ENCODE measurements around the gene ASAP2. TPM values are rescaled to one million over a fixed set of nuclear protein-coding genes. Genes with fewer than 3 reads are reported as not detected.

The ASAP2 gene
- total and polyA plus RNA-seq, 8 donors: 21.1 to 41.8 (median 35.1) TPM

- H3K36me3 ChIP-seq: no peaks in the 10 kb centered on the region
- H3K27ac ChIP-seq: peak overlapping the region in 1 of 2 donors; percentile 3
- peaks cover 0 to 15% of the 10 kb centered on the region in 2 donors for H3K4me1 ChIP-seq
- TF ChIP-seq CTCF (IDR thresholded peaks at IDR 0.05): no peak
- DNase-seq (no peak), ATAC-seq (no peak)
- no peaks in the 10 kb centered on the region for H3K9me3 ChIP-seq
- H3K27me3 ChIP-seq: no peaks in the 10 kb centered on the region
- no peak overlapping the region for H3K4me3 ChIP-seq
- intact Hi-C loops (cut with DNase I): no loop called here
Measured at GRCh38 chr2:9273486-9274130, 67.0 kb downstream of the ASAP2 start.

GRCh38 chr2:9274701-9275343 lies 68.2 kb downstream of the ASAP2 start:
- H3K27me3 ChIP-seq: no peaks in the 10 kb centered on the region
- no peak for ATAC-seq
- H3K27ac ChIP-seq: no peak overlapping the region
- no peak for TF ChIP-seq CTCF (IDR thresholded peaks at IDR 0.05)
- peaks cover 0 to 15% of the 10 kb centered on the region in 2 donors for H3K4me1 ChIP-seq
- no peaks in the 10 kb centered on the region for H3K36me3 ChIP-seq
- no peak for DNase-seq
- intact Hi-C loops (cut with DNase I): no loop called here
- no peak overlapping the region for H3K4me3 ChIP-seq
- H3K9me3 ChIP-seq: no peaks in the 10 kb centered on the region

GRCh38 chr2:9275399-9275798 lies 68.8 kb downstream of the ASAP2 start:
- intact Hi-C loops (cut with DNase I): no loop called here
- H3K4me1 ChIP-seq: peaks cover 0 to 15% of the 10 kb centered on the region in 2 donors
- ATAC-seq (no peak), DNase-seq (no peak)
- H3K27me3 ChIP-seq: no peaks in the 10 kb centered on the region
- no peak overlapping the region for H3K27ac ChIP-seq
- H3K4me3 ChIP-seq: no peak overlapping the region
- no peaks in the 10 kb centered on the region for H3K9me3 ChIP-seq
- no peak for TF ChIP-seq CTCF (IDR thresholded peaks at IDR 0.05)
- H3K36me3 ChIP-seq: no peaks in the 10 kb centered on the region

- no peak for TF ChIP-seq CTCF (IDR thresholded peaks at IDR 0.05)
- DNase-seq (no peak), ATAC-seq (no peak)
- Histone ChIP-seq H3K9me3 (no peaks in the 10 kb centered on the region), H3K27ac (no peak overlapping the region), H3K36me3 (no peaks in the 10 kb centered on the region), H3K4me1 (peaks cover 0 to 15% of the 10 kb centered on the region in 2 donors), H3K4me3 (no peak overlapping the region), H3K27me3 (no peaks in the 10 kb centered on the region)
- intact Hi-C loops (cut with DNase I): no loop called here
Measured at GRCh38 chr2:9276074-9276473, 69.5 kb downstream of the ASAP2 start.

GRCh38 chr2:9276901-9277451 lies 70.4 kb downstream of the ASAP2 start:
- ATAC-seq (no peak), DNase-seq (no peak)
- TF ChIP-seq CTCF (IDR thresholded peaks at IDR 0.05): no peak
- Histone ChIP-seq H3K27ac (no peak overlapping the region), H3K4me3 (no peak overlapping the region), H3K4me1 (peaks cover 0 to 15% of the 10 kb centered on the region in 2 donors), H3K9me3 (no peaks in the 10 kb centered on the region), H3K36me3 (no peaks in the 10 kb centered on the region), H3K27me3 (no peaks in the 10 kb centered on the region)
- intact Hi-C loops (cut with DNase I): no loop called here

Data from left lung (tissue), 10 donors.